ENCODE data around the gene AAK1.

- TF ChIP-seq POLR2A (IDR thresholded peaks at IDR 0.05; ENCODE audit: low read depth, low read length) (no peak), CTCF (IDR thresholded peaks at IDR 0.05; ENCODE audit: extremely low read depth in 1 of 2, insufficient read depth in 1 of 2, low read depth in 1 of 2, low read length in 2 of 2) (no peak), EZH2 (IDR thresholded peaks at IDR 0.05; ENCODE audit: borderline replicate concordance, low read depth, low read length, severe bottlenecking) (no peak), MAX (IDR thresholded peaks at IDR 0.05; ENCODE audit: insufficient read depth, insufficient read length) (no peak), POLR2AphosphoS5 (IDR thresholded peaks at IDR 0.05; ENCODE audit: insufficient read depth, low read depth, low read length) (no peak), JUN (IDR thresholded peaks at IDR 0.05; ENCODE audit: borderline replicate concordance, insufficient read depth, insufficient read length, low read depth) (no peak), MYC (IDR thresholded peaks at IDR 0.05; ENCODE audit: low read depth, low read length) (no peak), FOS (IDR thresholded peaks at IDR 0.05; ENCODE audit: borderline replicate concordance, insufficient read depth, low read length) (no peak)
These were observed 118.3 kb downstream of the AAK1 start for GRCh38 chr2:69525261-69525660.

All from endothelial cell of umbilical vein (primary cell).